LNCAP (cell line): ENCODE data around the gene SLC26A6.

Experiments used
- CTCF ChIP-seq: fragments of 450-650 bp; IDR thresholded peaks from 2 replicates; pipeline ENCODE4 v1.5.1; 2017; ENCODE audit warnings: mild to moderate bottlenecking

The SLC26A6 gene

DNA sequence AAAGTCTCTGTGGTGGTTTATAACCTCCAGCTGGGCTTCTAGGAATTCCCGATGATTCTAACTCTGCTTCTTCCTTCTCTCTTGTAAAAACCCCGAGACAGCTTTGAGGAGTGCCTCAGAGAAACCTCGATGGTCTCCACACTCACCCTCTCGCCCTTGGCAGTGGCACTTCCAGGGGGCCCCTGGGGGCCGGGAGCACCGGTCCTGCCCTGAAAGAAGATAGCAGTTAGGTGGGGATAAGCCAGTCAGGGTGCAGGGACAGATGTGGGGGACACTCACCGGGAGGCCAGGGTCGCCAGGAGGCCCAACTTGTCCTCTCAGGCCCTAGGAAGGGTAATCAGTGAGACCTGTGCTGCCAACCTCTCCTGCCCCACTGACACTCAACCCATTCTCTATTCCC is 49.9 kb downstream of the SLC26A6 start:
- no peak for TF ChIP-seq CTCF

GRCh38 chr3:48584836-48585235 is 50.4 kb downstream of the SLC26A6 start:
- TF ChIP-seq CTCF, result no peak

GRCh38 chr3:48581621-48582481 is 53.4 kb downstream of the SLC26A6 start:
- TF ChIP-seq CTCF, result no peak

DNA sequence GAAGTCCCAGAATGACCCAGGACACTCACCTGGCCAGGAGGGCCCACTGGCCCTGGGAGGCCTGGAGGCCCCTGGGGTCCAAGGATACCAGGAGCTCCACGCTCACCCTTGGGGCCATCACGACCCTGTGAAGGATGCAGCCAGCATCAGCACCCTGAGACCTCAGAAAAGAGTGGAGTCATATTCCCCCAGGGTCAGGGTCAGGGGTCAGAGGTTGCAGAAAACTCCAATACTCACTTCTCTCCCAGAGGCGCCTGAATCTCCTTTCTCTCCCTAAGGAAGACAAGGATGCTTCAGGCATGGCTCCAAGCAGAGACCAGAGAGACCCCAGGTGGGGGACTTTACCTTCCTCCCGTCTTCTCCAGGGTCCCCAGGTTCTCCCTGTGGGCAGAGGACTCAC is 58.6 kb downstream of the SLC26A6 start:
- TF ChIP-seq CTCF, result no peak
